ENCODE data around the gene CHCHD3.
"Not testable (repeated sequence)": the region's sequence is repeated elsewhere in the genome, so short reads cannot be mapped to it uniquely, and the experiment has no call there.

Gene CHCHD3

GRCh38 chr7:132998763-132999162 lies 83.1 kb downstream of the CHCHD3 start:
- DNase-seq, result no peak

- DNase-seq, result no peak
Measured at GRCh38 chr7:132997505-132997904, 84.4 kb downstream of the CHCHD3 start.

- no peak for DNase-seq
Measured at GRCh38 chr7:132996581-132997242, 85.2 kb downstream of the CHCHD3 start.

DNA sequence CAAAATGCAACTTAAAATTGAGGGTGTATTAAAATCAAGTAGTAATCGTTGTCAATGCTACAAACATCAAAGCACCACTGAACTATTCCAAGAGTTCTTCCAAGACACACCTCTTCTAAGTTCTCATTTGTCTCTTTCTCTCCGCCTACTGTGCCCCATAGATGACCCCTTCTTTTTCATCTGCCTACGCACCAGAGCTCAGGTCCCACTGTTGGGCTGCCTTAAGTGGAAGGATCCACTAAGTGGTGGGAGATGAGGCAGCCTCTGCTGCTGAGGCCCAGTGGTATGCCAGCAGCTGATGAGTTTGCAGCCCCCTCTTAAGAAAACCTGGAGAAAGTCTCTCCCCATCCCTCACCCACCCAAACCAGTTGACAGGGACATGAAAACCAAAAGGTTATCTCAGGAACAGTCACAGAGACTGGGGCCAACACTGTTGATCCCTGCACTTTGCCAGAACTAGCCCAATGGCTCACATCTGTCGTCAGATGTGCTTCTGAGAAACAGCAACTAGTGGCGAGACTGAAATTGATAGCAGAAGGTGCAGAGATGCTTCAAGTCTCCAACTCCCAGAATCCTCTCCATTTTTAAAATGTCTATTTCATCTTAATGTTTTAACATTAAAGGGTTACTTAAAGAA lies 88.4 kb downstream of the CHCHD3 start:
- DNase-seq, result no peak

DNA sequence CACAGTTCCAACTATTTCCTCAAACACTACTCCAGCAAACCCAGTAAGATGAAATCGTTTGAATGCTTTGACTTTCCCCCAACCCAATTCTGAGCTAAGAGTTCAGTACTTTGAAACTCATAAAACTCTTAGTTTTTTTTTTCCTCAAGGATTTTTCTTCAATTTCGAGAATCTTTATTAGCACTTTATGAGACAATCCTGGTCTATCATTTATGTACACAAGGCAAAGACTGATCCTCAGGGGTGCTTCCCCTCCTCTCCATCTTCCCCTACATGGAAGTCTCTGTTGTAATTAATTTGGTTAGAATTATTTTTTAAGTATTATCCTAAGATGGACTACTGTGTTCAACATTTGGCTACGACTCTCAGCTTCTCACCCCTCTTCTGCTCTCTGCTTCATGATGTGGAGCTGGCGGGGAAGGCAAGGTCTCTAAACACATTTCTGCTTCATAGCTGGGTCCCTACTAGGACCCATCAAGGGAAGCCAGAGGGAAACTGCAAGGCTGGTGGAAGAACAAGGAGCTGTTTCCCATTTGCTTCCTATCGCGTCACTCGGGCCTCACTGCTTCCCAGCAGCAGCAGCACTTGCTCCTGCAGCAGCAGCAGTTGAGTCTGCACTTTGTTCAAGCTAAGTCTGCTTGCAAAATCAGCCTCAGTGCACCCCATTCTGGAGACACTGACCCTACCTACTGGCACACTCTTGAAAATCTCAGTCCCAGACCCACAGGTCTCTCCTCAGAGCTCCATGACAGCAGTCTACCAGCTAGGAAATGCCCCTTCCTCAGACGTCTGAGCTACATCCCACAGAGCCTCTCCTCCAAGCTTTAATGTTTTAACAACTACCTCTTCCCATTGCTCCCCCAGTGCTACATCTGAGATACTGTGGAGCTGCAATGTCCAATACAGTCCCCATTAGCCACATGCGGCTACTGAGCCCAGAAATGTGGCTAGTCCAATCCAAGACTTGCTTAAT lies 90.0 kb downstream of the CHCHD3 start:
- DNase-seq, result no peak

DNA sequence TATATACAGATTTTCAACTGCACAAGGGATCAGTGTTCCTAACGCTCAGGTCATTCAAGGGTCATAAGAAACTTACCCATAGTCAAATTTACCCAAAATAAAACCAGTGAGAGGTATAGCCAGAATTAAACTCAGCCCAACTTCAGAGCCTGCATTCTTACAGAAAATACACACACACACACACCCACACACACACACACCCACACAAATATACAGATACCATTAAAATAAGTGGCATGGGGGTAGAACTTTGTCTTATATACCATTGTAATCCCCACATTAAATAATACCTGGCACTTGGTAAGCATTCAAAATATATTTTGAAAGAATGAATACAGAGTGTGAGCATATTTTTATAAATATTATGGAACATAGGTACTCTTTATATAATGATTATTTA lies 93.8 kb downstream of the CHCHD3 start:
- no peak for DNase-seq

GRCh38 chr7:132980402-132980801 lies 101.5 kb downstream of the CHCHD3 start:
- DNase-seq, result no peak

DNA sequence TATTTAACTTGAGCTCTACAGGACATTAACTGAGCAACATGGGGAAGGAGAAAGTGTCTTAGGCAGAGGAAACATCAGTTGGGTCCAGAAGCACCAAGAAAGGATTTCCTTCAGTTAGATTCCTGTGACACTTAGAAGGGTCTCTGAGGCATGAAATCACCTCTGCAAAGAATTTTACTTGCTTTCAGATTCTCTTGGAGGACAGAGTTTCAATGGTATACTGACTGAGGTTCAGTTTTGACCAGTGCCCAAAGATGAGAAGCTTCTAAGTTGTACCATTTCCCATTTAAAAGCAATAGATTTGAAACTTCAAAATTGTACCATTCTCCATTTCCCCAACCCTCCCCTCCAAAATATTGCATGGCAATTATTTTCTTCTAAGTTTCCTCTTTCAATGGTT lies 102.4 kb downstream of the CHCHD3 start:
- no peak for DNase-seq

DNA sequence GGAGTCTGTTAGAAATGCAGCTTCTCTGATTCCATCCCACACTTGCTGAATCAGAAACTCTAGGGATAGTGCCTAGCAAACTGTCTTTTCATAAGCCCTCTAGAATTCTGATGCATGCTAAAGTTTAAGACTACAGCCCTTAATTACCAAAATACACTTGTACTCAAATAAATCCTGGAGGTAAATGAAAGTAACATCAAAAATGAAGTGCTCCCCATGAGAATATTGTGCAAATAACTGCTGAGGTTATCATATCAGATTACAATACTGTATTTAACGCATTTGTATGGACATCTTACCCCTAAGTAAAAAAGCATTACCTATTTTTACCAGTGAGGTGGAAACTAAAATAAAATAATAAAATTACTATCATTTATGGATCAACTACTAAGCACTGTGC lies 104.7 kb downstream of the CHCHD3 start:
- no peak for DNase-seq

DNA sequence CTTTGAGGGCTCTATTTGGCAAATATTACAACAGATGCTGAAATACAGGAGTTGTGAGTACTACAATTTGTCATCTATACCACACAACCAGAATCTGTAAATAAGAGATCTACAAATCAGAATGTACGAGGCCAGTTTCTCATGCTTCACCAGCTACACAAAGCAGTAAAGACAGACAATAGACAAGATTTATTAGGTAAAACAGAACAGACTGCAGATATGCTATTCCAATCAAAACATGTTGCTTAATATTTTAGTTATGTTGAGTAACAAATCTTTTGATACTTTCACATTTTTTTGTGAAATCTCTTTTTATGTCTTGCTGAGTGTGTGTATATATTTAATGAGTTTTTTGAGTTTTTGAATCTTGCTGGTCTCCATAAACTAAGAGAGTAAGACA lies 109.1 kb downstream of the CHCHD3 start:
- DNase-seq, result no peak

GRCh38 chr7:132970257-132970656 lies 111.6 kb downstream of the CHCHD3 start:
- DNase-seq, result no peak

- no peak for DNase-seq
Measured at GRCh38 chr7:132969520-132969919, 112.4 kb downstream of the CHCHD3 start.

DNA sequence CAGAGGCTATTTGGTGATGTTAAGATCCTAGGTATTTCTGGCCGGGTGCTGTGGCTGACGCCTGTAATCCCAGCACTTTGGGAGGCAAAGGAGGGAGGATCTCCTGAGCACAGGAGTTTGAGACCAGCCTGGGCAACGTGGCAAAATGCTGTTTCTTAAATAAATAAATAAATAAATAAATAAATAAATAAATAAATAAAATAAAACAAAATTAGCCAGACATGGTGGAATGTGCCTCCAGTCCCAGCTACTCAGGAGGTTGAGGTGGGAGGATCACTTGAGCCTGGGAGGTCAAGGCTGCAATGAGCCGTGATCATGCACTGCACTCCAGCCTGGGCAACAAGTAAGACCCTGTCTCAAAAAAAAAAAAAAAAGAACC lies 114.4 kb downstream of the CHCHD3 start:
- DNase-seq, result not testable (repeated sequence)

DNA sequence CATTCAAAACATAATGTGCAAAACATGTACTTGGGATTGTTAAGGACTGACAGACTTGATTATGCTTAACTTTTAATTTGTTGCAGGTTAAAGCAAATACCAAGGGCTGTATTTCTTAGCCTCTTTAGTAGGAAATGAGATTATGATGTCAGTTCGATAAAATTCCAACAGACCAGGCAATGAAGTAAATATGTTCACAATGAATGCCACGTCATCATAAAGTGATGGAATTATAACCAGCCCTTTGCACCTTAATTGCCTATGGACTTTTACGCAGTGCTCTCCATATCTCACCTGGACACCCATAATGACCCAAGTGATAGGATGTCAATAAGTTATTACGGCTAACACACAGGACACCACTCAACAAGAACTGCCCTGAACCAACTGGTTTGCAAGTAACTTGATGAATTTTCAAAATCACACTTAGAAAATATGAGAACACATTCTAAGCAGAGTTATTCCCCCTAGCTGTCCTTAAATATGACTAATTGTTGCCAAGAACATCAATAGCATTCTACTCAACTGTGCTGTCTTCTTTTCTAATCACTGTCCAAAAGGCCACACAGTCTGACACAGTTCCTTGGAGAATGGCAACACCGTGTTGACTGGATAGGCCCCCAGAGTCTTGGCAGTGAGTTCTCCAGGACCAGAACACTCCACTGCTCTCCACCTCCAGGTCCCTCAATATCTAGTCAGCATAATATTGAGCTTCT lies 115.0 kb downstream of the CHCHD3 start:
- no peak for DNase-seq

DNA sequence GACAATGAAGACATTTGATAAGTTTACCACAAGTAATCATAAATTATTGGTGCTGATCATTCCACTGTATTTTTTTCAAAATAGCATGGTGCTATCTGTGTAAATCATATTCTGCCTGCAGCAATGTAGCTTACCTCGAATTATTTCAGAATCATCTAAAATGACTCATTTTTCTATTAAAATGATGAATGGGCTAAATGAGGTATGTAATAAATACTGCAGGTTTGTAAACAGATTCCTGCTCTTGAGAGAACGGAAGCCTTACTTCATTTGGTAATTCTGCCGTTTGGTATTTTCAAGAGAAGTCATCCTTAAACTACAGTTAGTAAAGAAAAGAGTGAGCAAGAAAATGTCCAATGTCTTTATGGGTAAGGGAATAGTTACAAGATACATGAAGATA lies 115.9 kb downstream of the CHCHD3 start:
- no peak for DNase-seq

- DNase-seq, result no peak
Measured at GRCh38 chr7:132964876-132965275, 117.0 kb downstream of the CHCHD3 start.

- DNase-seq, result no peak
Measured at GRCh38 chr7:132959891-132960290, 122.0 kb downstream of the CHCHD3 start.

DNA sequence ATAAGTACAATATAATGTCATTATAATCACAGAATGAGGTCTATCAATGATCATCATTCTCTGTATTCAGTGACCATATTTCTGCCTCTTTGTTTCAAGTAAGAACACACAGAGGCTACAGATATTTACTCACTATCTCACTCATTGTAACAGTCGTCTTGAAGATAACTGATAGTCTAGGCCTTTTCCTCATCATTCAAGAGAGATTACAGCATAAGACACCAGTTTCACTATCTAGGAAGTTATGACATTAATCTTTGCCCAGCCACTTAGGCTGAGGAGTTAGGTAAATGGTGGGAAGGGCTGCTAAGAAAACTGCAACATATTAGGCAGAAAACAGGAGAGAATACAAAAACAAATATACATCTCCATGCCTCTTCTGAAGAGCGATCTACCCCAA lies 125.3 kb downstream of the CHCHD3 start:
- no peak for DNase-seq

DNA sequence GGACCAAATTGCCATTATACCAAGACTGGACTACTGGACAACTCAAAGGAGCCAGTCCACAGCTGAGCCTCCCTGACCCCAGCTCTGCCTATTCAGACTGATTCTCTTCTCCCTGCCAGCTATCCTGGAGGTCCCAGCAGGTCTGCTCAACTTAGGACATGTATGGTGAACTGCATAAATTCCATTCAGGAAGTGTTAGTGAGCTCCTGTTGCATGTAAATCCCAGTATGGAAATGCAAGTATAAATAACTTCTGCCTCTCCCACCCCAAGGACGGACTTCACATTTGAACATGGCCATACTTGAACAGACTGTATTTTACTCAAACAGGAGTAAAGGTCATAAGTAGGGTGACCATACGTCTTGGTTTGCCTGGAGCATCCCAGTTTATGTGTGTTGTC lies 128.4 kb downstream of the CHCHD3 start:
- no peak for DNase-seq

- no peak for DNase-seq
Measured at GRCh38 chr7:132950725-132951124, 131.2 kb downstream of the CHCHD3 start.

GRCh38 chr7:132947011-132947410 lies 134.9 kb downstream of the CHCHD3 start:
- no peak for DNase-seq

DNA sequence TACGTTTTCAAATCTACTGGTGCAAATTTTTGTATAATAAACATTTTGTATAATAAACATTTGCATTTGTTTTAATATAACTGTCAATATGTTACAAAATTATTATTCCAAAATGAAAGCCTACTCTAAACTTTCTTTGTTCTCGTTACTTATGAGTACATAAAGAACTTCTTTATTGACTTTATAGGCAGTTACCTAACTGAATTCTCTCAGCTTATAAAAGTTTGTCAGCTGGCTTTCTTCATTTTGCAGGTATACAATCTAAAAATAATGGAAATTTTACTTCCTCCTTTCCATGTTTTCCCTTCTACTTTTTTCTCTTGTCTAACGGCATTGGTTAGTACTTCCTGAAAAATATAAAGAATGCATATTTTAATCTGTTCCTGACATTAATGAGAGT lies 137.1 kb downstream of the CHCHD3 start:
- no peak for DNase-seq

GRCh38 chr7:132943645-132944044 lies 138.2 kb downstream of the CHCHD3 start:
- no peak for DNase-seq
